GM21529 (cell line): ENCODE measurements around the gene LDLRAD4.
"Not testable (repeated sequence)": the region's sequence is repeated elsewhere in the genome, so short reads cannot be mapped to it uniquely, and the experiment has no call there.

ENCODE experiments used
- ATAC-seq: cut with Tn5 transposase; IDR thresholded peaks from one replicate; pipeline ENCODE4 v1.9.1; 2021; ENCODE audit not compliant: unreplicated experiment

The LDLRAD4 gene

DNA sequence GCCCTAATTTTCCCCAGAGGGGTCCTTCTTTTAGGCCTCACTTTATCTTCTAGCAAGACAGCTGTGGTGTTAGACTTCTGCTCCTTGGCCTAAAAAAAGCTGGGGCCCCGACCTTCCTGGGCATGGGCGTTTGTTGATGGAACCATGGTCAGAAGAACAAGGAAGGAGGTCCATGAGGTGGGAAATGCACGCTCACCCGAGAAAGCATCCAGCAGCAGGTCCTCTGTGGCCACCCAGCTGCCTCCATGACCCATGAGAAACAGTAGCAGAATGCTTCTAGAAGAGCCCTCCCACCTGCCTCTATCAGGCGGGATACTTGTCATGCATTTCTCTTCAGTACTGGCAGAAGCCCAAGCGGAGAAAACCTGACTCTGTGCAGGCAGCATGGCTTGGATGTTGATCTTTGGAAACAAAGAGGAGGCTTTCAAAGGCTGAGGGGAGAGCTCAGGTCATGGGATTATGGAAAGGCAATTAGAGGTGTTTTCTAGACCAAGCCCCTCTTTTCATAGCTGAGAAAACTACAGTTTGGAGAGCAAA is 258.7 kb downstream of the LDLRAD4 start:
- ATAC-seq, result no peak

DNA sequence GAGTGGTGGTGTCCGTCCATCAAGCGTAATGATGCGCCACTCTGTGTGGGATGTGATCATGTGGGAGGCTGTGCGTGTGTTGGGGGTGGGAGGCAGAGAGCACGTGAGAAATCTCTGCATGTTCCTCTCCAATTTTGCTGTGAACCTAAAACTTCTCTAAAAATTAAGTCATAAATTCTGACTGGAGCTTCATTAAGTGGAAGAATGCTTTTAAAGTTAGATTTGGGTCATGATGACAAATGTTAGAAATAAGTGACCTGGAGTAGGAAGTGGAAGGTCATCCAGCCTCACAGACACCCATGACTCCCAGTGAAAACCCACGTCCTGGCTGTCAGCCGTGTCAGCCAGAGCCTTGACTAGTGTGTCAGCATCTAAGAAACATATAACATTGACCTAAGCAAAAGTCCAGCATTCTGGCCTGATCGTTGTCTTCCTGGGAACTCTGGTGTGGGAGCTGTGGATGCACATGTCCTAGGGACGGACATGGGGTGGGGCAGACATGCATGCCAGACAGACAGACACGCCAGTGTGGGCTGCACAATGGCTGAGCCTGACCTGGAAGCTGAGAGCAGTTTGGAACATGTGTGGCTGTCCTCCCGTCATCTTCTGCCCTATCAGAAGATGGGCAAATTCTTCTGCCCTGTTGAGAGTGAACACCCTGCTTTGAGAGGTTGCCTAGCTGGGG is 262.2 kb downstream of the LDLRAD4 start:
- no peak for ATAC-seq

DNA sequence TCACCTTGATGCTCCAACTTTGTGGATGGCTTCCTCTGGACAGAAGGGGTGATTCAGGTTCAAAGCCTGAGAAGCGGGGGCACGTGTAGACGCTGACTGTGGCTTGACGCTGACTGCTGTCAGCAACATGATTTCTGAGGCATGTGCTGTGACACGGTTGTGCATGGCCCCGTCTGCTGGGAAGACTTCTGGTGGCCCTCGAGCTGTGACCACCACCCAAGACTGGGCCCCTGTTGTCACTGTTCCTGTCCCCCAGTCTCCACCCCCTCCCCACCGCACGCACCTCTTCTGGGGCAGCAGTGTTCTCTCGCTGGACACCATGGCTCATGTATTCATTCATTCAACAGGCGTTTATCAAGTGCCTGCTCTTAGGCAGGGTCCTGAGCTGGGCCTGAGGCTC is 262.8 kb downstream of the LDLRAD4 start:
- ATAC-seq, result no peak

DNA sequence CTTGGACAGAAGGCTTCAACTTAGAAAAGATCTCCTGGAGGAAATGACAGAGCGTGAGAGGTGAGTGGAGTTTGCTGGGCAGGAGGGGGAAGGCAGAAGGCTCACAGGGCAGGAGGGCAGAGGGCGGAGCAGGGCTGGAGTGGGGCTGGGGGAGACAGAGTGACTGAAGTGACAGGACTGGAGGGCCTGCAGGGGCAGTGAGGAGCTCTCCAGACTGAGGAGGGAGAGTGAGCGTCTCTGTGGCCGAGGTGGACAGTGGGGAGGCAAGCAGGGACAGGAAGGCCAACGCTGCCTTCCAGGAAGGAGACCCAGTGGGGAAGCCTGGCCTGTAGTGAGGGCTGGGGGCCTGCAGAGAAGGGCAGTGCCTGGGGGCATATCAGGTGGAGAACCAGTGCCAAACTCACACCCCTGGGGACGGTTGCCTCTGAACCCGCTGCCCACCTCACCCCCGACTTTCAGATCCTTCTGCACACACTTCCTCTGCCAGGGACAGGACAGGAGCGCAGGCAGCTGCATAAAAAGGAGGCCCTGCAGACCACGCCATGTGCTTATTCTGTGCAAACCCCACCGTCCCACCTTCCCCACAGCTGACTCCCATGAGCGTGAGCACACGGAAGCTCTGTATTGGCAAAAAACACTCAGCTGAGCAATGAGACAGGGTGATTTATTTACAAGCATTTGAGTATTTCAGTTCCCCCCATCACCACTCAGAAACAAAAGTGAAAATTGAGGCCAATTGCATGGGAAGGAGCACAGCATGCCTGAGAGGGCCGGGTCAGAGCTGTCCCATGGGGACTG is 263.5 kb downstream of the LDLRAD4 start:
- peak; percentile 96 for ATAC-seq

DNA sequence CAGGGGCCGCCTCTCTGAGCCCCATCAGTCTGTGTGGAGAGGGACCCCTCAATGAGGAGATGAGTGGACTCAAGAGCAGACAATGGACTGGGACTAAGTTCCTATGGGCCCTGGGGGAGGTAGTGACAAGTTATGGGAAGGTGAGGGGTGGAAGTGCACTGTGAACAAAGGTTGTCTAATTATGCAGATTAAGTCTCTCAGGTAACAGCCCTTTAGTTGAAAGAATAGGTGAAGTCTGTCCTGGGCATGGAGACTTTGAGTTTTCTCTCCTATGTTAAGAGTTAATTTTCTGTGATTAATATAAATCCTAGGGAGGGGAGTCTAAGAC is 264.0 kb downstream of the LDLRAD4 start:
- ATAC-seq, result no peak

DNA sequence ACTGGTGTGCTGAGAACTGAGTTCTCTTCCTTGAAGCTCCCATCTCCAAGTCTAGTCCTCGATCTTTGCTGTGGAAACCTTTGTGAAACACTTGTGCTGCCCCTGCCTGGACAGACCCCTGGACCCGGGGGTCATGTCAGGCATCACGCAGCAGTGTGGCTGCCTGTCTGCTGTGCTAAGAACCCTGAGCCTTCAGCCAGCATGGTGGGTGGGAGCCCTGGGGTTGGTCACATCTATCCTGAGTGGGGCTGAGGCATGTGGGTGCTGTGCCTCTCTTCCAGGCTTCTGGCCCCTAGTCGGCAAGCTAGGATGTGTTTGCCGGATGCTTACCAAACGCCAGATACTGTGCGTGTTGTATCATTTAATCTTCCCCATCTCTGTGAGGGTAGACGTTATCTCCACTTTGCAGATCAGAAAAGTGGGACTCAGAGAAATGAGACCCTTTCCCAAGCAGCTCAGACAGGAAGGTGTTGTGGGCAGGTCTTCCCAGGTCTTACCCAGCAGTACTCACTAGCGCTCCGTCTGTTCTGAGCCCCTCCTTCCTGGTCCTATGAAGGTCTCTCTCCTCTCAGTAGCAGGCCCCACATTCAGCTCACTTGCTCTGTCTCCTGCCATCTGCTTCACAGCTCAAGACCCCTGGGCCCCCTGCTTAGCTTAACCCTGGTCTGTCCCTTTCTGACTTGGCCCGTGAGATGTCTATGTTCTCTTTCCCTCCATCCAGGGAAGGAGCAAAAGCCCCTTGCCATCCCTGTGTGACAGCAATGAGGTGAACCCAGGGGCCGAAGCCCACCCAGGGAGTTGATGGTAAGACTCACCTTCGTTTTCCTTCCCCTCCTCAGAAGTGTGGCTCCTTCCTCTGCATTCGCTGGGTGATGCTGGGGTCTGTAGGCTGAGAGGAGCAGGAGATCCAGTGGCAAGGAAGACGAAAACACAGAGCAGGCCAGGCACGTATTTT is 265.0 kb downstream of the LDLRAD4 start:
- no peak for ATAC-seq

DNA sequence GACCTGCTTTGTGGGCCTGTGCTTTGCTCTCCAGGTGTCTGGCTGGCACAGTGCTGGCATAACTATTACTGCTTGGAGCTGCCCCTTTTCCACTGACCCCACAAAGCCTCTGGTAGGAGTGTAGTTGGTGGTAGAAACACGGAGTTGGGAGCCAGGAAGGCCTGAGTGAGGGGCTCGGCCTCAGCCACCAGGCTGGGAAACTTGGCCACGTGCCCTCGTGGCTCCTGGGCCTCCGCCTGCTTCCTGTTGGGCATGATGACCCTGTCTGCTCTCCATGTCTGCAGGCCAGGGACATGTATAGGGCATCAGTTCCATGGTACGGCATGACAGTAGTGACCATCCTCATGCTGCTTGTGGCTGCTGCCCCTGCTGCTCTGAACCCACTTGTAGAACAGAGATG is 266.6 kb downstream of the LDLRAD4 start:
- no peak for ATAC-seq

DNA sequence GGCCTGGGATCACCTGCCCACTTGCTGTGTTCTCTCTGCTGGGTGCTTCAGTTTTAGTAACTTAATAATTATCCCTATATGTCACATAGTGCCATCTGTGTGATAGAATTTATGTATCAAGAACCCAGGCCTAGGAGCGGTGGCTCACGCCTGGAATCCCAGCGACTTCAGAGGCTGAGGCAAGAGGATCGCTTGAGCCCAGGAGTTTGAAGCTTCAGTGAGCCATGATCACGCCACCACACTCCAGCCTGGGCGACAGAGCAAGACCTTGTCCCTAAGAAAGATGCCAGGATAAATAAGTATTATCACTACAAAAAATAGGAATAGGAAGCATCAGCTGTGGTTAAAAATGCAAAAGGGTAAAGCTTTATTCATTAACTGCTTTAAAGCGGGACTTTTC is 267.0 kb downstream of the LDLRAD4 start:
- ATAC-seq, result no peak

DNA sequence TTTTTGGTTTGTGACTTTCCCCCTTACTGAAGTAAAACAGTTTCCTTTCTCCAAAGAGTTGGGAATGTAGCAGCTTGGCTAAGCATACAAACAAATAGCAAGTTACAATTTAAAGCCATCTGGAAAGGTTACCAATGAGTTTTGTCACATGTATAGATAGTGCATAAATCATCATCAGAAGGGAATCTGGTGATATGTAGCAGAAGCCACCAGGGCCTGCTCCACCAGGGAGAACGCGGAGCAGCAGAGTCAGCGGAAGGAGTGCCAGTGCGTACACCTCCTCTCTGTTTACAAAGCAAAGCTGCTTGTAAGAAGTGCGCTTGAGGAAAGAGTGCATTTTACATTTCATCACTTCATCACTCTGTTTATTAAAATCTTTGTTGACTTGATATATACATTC is 267.7 kb downstream of the LDLRAD4 start:
- ATAC-seq, result no peak

DNA sequence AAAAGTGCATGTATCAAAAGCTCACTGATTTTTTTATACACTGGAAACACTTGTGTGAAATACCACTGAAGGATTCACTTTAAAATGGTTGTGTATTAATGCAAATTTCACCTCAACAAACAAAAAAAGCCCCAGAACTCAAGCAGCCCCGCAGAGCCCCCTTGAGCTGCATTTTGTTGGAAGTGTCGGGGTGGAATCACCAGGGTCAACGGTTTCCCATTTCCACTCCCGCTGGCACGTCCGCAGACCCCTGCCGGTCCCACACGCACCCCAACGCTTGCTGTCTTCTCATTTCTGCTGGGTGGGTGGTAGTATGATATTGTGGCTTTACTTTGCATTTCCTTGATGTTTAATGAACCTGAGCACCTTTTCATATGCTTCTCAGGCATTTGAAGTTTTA is 268.1 kb downstream of the LDLRAD4 start:
- no peak for ATAC-seq

DNA sequence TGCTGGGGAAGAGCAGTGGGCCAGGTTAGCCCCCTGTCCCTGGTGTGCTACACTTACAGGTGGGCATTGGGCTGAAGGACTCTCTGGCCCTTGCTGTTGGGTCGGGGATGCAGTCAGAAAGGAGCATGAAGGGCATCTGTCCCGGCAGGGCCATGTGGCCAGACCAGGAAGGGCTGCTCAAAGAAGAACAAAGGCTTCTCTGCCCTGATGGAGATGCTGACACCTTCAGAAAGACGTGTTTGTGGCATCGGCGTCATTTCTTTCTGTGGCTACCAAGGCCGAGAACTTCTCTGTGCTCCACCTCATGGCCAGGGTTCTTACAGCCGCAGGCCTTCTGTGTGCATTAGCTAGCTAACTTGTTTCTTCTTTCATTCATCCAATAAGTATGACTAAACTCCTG is 268.7 kb downstream of the LDLRAD4 start:
- ATAC-seq, result no peak

DNA sequence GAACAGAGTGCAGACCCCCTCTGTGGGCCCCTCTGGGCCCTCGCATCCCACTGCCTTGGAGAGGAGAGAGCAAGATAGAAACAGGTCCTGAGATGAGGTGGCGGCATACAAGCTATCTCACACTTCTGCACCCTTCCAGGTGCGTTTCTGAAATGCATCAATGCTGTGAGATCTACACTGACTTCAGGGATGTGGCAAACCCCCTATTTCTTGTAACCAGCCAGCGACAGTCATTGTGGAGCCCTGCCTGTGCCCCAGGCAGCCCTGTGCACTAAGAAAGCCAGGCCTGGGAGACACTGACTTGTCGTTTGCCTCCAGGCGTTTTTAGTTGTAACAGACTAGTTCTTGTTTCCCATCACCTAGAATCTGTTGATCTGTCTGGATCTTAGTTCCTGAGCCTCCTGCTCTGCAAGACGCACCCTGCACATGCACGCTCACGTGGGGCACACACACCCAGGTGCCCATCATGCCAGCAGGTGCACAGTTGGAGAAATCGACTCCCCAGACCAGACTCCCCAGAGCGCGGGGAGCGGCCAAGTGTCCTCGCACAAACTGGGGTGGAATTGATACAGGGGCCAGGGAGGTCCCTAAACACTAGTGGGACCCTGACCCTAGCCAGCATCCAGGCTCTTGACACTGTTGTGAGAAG is 269.8 kb downstream of the LDLRAD4 start:
- no peak for ATAC-seq

DNA sequence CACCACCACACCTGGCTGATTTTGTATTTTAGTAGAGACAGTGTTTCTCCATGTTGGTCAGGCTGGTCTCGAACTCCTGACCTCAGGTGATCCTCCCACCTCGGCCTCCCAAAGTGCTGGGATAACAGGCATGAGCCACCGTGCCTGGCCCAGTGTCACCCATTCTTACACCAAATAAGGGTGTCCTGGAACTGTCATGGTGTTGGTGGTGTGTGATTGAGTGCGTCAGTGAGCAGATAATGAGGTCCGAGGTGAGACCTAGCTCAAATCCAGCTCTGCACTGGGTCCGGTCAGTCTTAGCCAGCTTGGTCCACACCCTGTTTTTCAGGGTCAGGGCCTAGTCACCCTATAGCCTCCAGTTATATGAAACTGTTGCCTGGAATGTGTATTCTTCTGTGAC is 270.7 kb downstream of the LDLRAD4 start:
- ATAC-seq, result not testable (repeated sequence)

DNA sequence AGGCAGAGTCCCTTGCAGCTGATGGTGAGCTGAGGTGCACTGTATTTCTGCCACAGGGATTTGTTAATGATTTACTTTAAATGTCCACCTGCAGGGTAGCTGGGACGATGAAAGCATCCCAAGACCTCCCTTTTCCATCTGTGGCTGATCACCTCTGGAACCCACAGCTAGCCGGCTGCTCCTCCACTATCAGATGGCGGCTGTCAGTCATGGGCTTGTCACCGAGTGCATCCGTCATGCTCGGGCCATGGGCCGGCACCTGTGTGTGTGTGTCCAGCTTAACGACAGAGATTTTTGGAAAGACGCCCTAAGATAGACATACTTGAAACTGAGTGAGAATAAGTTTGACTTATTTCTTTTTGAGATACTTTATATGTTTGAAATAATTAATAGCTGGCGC is 272.6 kb downstream of the LDLRAD4 start:
- no peak for ATAC-seq

DNA sequence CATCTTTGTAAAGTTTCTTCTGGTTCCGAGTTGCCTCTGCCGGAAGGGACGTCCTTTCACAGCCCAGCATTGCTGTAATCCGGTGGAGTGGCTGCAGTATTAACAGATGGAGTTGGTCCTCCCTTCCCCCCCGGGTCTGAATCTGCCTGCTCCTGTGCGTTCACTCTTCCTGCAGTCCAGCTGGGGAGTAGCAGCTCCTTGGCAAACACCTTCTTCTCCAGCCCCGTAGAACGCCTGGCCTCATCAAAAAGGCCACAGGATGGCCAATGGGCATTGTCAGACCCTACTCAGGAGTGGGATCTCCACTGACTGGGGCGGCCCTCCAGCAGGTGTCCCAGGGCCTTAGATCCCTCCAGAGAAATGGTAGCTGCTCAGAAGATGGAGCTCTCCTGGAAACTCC is 273.8 kb downstream of the LDLRAD4 start:
- ATAC-seq, result no peak

DNA sequence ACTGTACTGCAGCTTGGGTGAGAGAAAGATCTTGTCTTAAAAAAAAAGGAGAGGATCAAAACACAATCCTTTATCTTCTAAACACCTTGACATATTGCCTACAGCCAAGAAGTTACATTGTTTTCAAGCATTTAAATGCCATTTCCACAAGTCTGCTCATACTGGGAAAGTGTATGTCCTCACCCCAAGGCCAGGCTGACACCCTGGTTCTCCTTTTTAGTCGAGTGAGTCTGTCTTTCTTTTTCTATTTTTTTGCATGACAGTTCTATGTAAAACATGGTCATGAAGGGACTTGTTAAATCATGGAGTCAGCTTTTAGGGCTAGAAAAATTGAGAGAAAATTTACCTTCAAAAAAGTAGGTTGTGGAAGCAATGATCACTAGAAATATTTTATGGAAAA is 274.5 kb downstream of the LDLRAD4 start:
- ATAC-seq, result no peak

DNA sequence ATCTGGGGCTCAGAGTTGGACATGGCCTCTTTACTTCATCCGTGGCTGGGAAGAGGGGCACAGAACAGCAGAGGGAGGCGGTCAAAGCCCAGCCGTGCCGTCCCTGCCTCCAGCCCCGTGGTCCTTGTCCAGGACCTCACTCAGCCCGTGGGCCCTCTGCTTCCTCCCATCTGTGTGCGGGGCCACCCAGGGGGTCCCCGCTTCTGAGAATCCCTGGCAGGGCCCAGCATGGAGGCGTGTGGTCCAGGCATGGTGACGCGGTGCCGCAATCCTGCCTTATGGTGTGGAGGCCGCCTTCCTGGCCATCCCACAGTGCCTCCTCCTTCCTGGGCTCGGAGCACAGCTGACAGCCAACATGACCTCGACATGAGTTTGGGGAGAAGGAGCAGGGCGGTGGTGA is 275.2 kb downstream of the LDLRAD4 start:
- no peak for ATAC-seq

DNA sequence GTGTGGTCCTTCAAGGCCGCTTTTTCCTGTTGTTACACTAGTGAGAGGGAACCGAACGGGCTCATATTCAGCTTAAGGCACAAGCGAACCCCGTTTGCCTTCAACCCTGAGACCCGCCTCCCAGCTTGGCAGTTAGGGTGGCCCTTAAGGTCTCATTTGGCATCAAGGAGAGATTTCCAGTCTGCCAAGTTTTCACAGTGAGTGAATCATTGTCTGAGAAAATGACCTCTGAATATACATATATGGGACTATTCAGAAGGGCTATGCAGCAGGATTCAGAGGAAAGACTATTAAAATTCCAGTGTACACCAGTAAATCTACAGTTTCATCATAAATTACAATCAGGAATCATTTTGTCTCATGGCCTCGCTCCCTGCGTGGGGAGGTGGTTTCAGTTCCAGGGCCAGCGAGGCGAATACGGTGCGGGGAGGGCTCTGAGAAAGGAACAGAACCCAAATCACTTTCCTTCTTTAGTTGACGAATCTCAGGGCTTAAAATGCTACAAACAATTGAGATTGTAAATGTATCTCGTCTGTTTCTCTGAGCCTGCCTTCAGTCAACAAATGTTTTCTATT is 276.4 kb downstream of the LDLRAD4 start:
- ATAC-seq, result no peak

DNA sequence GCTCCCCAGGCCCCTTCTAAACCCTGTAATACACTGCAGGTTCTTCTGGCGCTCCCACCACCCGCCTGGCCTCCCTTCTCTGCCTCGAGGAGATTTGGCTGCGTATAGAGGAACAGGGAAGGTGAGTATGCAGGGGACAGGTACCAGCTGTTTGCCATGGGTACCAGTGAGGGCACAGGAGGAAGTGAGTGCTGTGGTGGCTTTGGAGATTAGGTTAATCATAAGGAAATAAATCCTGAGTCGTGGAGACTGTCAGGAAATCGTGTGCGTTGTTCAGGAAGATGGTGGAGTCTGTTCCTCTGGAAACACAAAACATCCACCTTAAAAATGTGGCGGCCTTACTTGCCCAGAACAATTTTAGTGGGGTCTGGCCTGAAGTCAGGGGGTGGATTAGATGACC is 277.4 kb downstream of the LDLRAD4 start:
- ATAC-seq, result no peak

DNA sequence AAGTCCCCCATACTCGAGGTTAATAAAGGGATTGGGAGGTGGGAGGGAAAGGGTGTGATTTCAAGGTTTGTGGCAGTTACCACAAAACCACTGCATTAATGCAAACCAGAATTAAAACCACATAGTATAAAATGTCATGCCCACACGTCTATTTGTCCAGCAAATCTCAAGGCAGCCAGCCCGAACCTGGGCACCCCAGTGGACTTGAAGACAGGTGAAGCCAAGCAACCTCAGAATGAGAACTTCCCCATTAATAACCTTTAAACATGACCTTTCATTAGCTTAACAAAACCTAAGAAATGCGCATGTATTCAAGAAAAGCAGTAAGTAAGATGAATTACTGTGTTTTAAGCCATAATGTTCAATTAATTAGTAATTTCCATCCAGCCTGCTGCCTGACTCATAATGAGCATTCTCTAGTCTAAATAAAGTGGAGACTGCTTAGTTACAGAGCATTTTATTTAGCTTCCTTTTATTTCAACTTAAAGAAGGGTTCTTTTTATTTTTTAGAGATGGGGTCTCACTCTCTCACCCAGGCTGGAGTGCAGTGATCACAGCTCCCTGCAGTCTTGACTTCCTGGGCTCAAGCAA is 278.2 kb downstream of the LDLRAD4 start:
- no peak for ATAC-seq
